ENCODE measurements around the gene PPID.

DNA sequence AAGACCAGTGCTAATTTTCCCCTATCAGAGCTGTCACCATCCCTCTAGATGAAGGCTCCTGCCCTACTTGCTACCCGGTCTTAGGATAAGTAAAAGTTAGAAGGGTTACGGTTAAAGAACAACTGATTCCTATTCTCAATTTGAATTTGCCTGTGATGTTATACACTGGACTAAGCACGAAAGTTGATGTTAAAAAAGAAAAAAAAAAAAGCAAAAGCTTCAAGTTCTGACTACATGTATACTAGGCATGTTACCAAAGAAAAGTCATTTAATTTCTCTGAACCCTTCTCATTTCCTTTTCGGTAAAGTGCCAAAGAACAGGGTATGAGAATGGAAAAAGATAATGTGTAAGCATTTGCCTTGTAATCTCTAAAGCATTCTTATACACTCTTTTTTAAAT, 1.4 kb upstream of the PPID start:
- TF ChIP-seq, protein P1, sequence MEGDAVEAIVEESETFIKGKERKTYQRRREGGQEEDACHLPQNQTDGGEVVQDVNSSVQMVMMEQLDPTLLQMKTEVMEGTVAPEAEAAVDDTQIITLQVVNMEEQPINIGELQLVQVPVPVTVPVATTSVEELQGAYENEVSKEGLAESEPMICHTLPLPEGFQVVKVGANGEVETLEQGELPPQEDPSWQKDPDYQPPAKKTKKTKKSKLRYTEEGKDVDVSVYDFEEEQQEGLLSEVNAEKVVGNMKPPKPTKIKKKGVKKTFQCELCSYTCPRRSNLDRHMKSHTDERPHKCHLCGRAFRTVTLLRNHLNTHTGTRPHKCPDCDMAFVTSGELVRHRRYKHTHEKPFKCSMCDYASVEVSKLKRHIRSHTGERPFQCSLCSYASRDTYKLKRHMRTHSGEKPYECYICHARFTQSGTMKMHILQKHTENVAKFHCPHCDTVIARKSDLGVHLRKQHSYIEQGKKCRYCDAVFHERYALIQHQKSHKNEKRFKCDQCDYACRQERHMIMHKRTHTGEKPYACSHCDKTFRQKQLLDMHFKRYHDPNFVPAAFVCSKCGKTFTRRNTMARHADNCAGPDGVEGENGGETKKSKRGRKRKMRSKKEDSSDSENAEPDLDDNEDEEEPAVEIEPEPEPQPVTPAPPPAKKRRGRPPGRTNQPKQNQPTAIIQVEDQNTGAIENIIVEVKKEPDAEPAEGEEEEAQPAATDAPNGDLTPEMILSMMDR (IDR thresholded peaks at IDR 0.05 in 4 of 5, conservative IDR thresholded peaks at IDR 0.05 in 1 of 5) = no peak
- no peak for TF ChIP-seq POLR2A (IDR thresholded peaks at IDR 0.05)
